Endothelial cell of umbilical vein (primary cell): ENCODE data around the gene PIP5K1C. TPM values are rescaled to one million over a fixed set of nuclear protein-coding genes. Genes with fewer than 3 reads are reported as not detected.
A peak's percentile ranks its signal among the peaks of the same experiment; 100 is the strongest.

Experiments used
- BruUV-seq: library from RNA; stranded (reverse); fragments of 400-500 nt; replicated peaks from 2 replicates; lab custom pipeline; 2021; lab: Mats Ljungman, UMichigan
- CTCF ChIA-PET: fragments of 300-600, 350-600 bp; sonication (Branson Sonifier 250); formaldehyde crosslinking; loops from one replicate; lab custom pipeline; 2021; ENCODE audit warnings: antibody characterized with exemption, inconsistent platforms; lab: Charles Lee
- POLR2A ChIA-PET: fragments of 300-600, 350-600 bp; sonication (Branson Sonifier 250); formaldehyde crosslinking; loops from one replicate; lab custom pipeline; 2021; ENCODE audit warnings: antibody characterized with exemption, inconsistent platforms; lab: Charles Lee
- DNase-seq: peaks from one replicate; pipeline ENCODE4 v3.0.0-alpha.2; 2011; ENCODE audit warnings: low read depth, low spot score
- FAIRE-seq: peaks from 2 replicates; lab custom pipeline; 2011; peaks lifted over from hg19 to GRCh38; lab: Jason Lieb, UNC
- H2AFZ ChIP-seq: 2 replicates; pipeline ENCODE4 v1.6.0; 2012; ENCODE audit warnings: low read depth, low read length, control low read depth, inconsistent platforms
- H3K27ac ChIP-seq: 2 replicates; pipeline ENCODE4 v1.5.1; 2011; ENCODE audit warnings: low read depth, mild to moderate bottlenecking, control low read depth, low read length, moderate library complexity; ENCODE audit not compliant: insufficient read depth
- H3K27me3 ChIP-seq, 2 experiments: 2 replicates each; pipeline versions ENCODE4 v1.6.0 to v1.6.1; 2011; ENCODE audit warnings: low read length in 2 of 2, mixed read lengths in 1 of 2; ENCODE audit not compliant: control insufficient read depth in 2 of 2, insufficient read depth in 2 of 2
- H3K36me3 ChIP-seq, 2 experiments: 2 replicates in 1 of 2; 3 replicates in 1 of 2; pipeline ENCODE4 v1.5.1; 2011; ENCODE audit warnings: low read length in 2 of 2, mild to moderate bottlenecking in 1 of 2, moderate library complexity in 1 of 2; ENCODE audit not compliant: control insufficient read depth in 2 of 2, insufficient read depth in 2 of 2; ENCODE audit errors: extremely low read depth in 1 of 2
- H3K4me1 ChIP-seq: 3 replicates; pipeline ENCODE4 v1.5.1; 2011; ENCODE audit warnings: mild to moderate bottlenecking, low read length; ENCODE audit not compliant: control insufficient read depth, insufficient read depth; ENCODE audit errors: extremely low read depth
- H3K4me2 ChIP-seq: 2 replicates; pipeline ENCODE4 v1.6.1; 2011; ENCODE audit warnings: low read length, control low read depth, mixed read lengths; ENCODE audit not compliant: insufficient read depth
- H3K4me3 ChIP-seq, 3 experiments: fragments of 200-600 bp in 1 of 3; sonication (generic), shearing (Covaris generic) in 1 of 3; replicated peaks in 1 of 3; 2 replicates each; pipeline ENCODE4 v1.5.1; 2011 to 2016; ENCODE audit warnings: control low read depth in 3 of 3, low read length in 3 of 3, mild to moderate bottlenecking in 2 of 3, inconsistent platforms in 1 of 3, low read depth in 1 of 3, moderate library complexity in 1 of 3; ENCODE audit not compliant: insufficient read depth in 1 of 3
- H3K79me2 ChIP-seq: 2 replicates; pipeline ENCODE4 v1.6.0; 2012; ENCODE audit warnings: low read length, inconsistent platforms; ENCODE audit not compliant: control insufficient read depth, insufficient read depth
- H3K9ac ChIP-seq: replicated peaks from 2 replicates; pipeline ENCODE3; 2011; ENCODE audit warnings: low read length, control low read depth; ENCODE audit not compliant: insufficient read depth; ENCODE audit errors: extremely low read depth
- H3K9me1 ChIP-seq: replicated peaks from 3 replicates; pipeline ENCODE4 v1.6.0; 2011; ENCODE audit warnings: mild to moderate bottlenecking, low read length; ENCODE audit not compliant: control insufficient read depth, insufficient read depth; ENCODE audit errors: extremely low read depth
- H3K9me3 ChIP-seq: replicated peaks from 2 replicates; pipeline ENCODE4 v1.5.1; 2012; ENCODE audit warnings: low read length, inconsistent platforms; ENCODE audit not compliant: control insufficient read depth, insufficient read depth
- H4K20me1 ChIP-seq: replicated peaks from 2 replicates; pipeline ENCODE3; 2011; ENCODE audit warnings: mild to moderate bottlenecking, low read length; ENCODE audit not compliant: control insufficient read depth, insufficient read depth; ENCODE audit errors: extremely low read depth
- CTCF ChIP-seq, 2 donors: IDR thresholded peaks; 1 replicate in 1 of 2; 2 replicates in 1 of 2; pipeline ENCODE4 v1.5.1; 2011; ENCODE audit warnings: low read length in 2 of 2, mild to moderate bottlenecking in 2 of 2, moderate library complexity in 2 of 2, control low read depth in 1 of 2, inconsistent platforms in 1 of 2, low read depth in 1 of 2; ENCODE audit not compliant: insufficient read depth in 1 of 2; ENCODE audit errors: extremely low read depth in 1 of 2
- FOS ChIP-seq: IDR thresholded peaks from 2 replicates; pipeline ENCODE4 v1.6.1; 2011; ENCODE audit warnings: mild to moderate bottlenecking, low read length, moderate library complexity, borderline replicate concordance; ENCODE audit not compliant: insufficient read depth
- JUN ChIP-seq: IDR thresholded peaks from 2 replicates; pipeline ENCODE4 v1.6.1; 2011; ENCODE audit warnings: borderline replicate concordance, low read depth; ENCODE audit not compliant: insufficient read length, insufficient read depth
- MAX ChIP-seq: IDR thresholded peaks from 2 replicates; pipeline ENCODE4 v1.6.1; 2011; ENCODE audit not compliant: insufficient read depth, insufficient read length
- MYC ChIP-seq: IDR thresholded peaks from one replicate; pipeline ENCODE4 v1.6.1; 2011; ENCODE audit warnings: mild to moderate bottlenecking, low read depth, low read length
- POLR2A ChIP-seq: IDR thresholded peaks from 2 replicates; pipeline ENCODE4 v1.6.1; 2012; ENCODE audit warnings: low read depth, mild to moderate bottlenecking, control low read depth, low read length
- POLR2AphosphoS5 ChIP-seq: IDR thresholded peaks from 2 replicates; pipeline ENCODE4 v1.6.1; 2012; ENCODE audit warnings: low read depth, mild to moderate bottlenecking, control low read depth, low read length, moderate library complexity; ENCODE audit not compliant: insufficient read depth
- dilution Hi-C: fragments of 300-500 bp; cut with MboI; formaldehyde crosslinking; loops from one replicate; pipeline ENCODE4 v1.15.0; 2019; ENCODE audit warnings: low sequenced_read_pairs; ENCODE audit not compliant: extremely low pct_ligation_motif_present
- intact Hi-C: fragments of 100-400 bp; cut with micrococcal nuclease; formaldehyde crosslinking; loops from one replicate; pipeline ENCODE4 v1.10.0; 2022
- polyA plus RNA-seq, 4 experiments: library from polyadenylated mRNA; depleted of rRNA in 3 of 4; stranded (reverse) in 3 of 4; unstranded in 1 of 4; fragments of >200 nt; gene quantifications; 2 replicates each; pipeline versions ENCODE4 v1.2.1 to v1.2.3, GENCODE V29; 2011 to 2012; ENCODE audit warnings: missing spikeins in 1 of 4
- total RNA-seq: library from RNA; stranded (reverse); gene quantifications from 2 replicates; pipeline ENCODE4 v1.2.3, GENCODE V29; 2021

PIP5K1C gene
- total and polyA plus RNA-seq, 2 donors (not counting 3 experiments of a cell fraction or from before 2014, with no cell fraction given): 31.6 to 79.5 TPM

- Histone ChIP-seq H3K9ac (peak overlapping the region; percentile 87), H3K79me2 (peaks cover 11% of the 10 kb centered on the region), H3K9me1 (no peaks in the 10 kb centered on the region), H3K27me3 (no peaks in the 10 kb centered on the region), H4K20me1 (no peaks in the 10 kb centered on the region), H3K9me3 (no peaks in the 10 kb centered on the region), H2AFZ (peak overlapping the region; percentile 12), H3K4me3 (peak overlapping the region in 2 of 3 experiments; percentile 4 to 15), H3K4me1 (peaks cover 28% of the 10 kb centered on the region), H3K27ac (peak overlapping the region; percentile 98), H3K36me3 (no peaks in the 10 kb centered on the region), H3K4me2 (peak overlapping the region; percentile 58)
- dilution Hi-C loops: no loop called here
- POLR2A ChIA-PET: interaction anchor here (1.1 to 2.0 kb wide), 3 partner anchors 11 to 26 kb away, joined by 3 to 8 read pairs (median 6); no protein-coding TSS in a partner anchor
- CTCF ChIA-PET: interaction anchor here (1.4 to 7.6 kb wide), 5 partner anchors 13 to 29 kb away, joined by 3 to 66 read pairs (median 10); partner anchors contain the start of gene PIP5K1C
- intact Hi-C loops: loop anchor here (1.0 to 5.0 kb wide), 3 partner anchors 12 to 99 kb away; partner anchors contain the start of genes HMG20B and PIP5K1C
- DNase-seq (peak; percentile 84), FAIRE-seq (peak; percentile 92)
- TSS peak; percentile 56 for BruUV-seq
- TF ChIP-seq MYC (no peak), JUN (no peak), POLR2A (peak; percentile 45), FOS (peak; percentile 36), CTCF (IDR thresholded peaks at IDR 0.05; ENCODE audit: extremely low read depth in 1 of 2, insufficient read depth in 1 of 2, low read depth in 1 of 2, low read length in 2 of 2) (no peak), POLR2AphosphoS5 (peak; percentile 83), MAX (no peak)
Observed at GRCh38 chr19:3670796-3671679, 29.2 kb downstream of the PIP5K1C start.
